ENCODE measurements around the gene HOTAIR.

Gene HOTAIR

DNA sequence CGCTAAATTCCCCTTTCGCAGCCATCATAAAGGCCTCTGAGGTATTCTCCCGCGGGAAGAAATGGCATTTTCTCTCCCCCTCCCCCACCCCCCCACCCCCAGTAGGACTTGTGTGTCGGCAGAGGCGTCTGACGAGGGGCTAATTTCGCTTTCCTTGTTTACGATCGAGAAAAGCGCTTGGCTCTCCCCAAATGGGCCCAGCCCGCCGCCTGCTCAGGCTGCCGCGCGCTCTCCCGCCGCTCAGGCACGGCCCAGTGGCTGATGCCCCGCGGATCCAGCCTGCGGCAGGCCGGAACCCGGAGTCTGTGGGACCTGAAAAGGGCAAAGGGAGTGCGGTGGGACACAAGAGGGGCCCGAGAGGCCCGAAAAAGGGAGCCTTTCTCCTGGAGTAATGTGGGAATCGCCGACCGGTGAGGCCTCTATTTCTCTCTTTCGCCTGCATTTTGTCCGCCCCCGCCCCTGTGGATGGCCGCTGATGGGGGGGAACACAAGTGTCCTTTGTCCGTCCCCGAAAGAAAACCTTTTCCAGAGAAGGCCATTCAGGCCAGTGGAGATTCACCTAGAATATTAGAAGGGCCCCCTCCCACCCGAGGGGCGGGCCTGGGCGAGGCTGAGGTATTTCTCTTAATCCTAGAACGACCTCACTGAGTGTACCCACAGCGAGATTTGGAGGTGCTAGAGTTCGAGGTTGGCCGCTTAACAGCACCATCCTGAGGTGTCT is 44.5 kb upstream of the HOTAIR start:
- DNase-seq (ENCODE audit: low spot score): no peak

GRCh38 chr12:54018468-54018984 is 43.8 kb upstream of the HOTAIR start:
- DNase-seq (ENCODE audit: low spot score): no peak
- no peak for TF ChIP-seq CTCF (IDR thresholded peaks at IDR 0.05; ENCODE audit: extremely low read depth, missing control alignments)

More for the DNA sequence above, 44.5 kb upstream of the HOTAIR start:
- TF ChIP-seq CTCF (IDR thresholded peaks at IDR 0.05; ENCODE audit: extremely low read depth, missing control alignments): no peak

- no peak for TF ChIP-seq CTCF (IDR thresholded peaks at IDR 0.05; ENCODE audit: extremely low read depth, missing control alignments)
- peak; percentile 96 for DNase-seq (ENCODE audit: low spot score)
Measured at GRCh38 chr12:54017878-54018467, 43.2 kb upstream of the HOTAIR start.

GRCh38 chr12:54017027-54017788 is 42.5 kb upstream of the HOTAIR start:
- TF ChIP-seq CTCF (IDR thresholded peaks at IDR 0.05; ENCODE audit: extremely low read depth, missing control alignments): no peak

DNA sequence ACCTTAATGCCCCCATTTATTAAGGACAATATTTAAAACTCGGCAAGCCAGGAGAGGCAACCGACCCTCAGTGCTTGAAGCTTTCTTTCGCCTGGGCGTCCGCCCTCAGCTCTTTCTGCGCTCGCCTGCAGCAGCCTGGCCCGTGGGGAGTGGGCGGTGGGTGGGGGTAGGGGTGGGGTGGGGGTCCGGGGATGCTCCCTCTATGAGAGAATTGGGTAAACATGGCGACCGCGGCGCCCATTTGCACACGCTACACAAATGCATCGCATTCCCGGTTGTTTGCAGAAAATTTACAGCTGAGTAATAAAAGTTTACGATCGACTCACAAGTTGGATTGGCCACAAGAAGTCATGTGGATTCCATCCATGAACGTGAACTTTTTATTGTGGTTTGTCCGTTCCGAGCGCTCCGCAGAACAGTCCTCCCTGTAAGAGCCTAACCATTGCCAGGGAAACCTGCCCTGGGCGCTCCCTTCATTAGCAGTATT is 41.8 kb upstream of the HOTAIR start:
- DNase-seq (ENCODE audit: low spot score): no peak
- TF ChIP-seq CTCF (IDR thresholded peaks at IDR 0.05; ENCODE audit: extremely low read depth, missing control alignments): no peak

More at GRCh38 chr12:54017027-54017788, 42.5 kb upstream of the HOTAIR start:
- peak; percentile 72 for DNase-seq (ENCODE audit: low spot score)

DNA sequence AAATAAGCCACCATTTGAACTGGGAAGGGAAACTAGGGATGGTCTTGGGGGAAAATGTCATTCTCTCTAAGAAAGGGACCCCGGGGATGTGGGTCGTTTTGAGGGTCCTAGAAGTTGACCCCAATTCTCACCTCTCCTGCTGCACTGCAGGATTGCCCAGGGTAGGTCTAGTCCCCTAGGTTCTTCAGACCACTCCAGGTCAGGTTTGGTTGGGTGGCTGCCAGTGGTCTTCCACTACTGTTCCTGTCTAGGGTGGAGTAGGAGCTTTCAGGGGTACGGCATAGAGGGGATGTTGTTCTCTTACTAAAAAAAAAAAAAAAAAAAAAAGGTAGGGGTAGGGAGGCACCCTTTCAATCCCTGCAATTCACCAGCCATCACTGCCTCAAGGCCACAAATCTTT is 41.3 kb upstream of the HOTAIR start:
- no peak for TF ChIP-seq CTCF (IDR thresholded peaks at IDR 0.05; ENCODE audit: extremely low read depth, missing control alignments)
- no peak for DNase-seq (ENCODE audit: low spot score)
